ENCODE data around the gene NCKAP1.

Gene NCKAP1

GRCh38 chr2:182954789-182955188 lies 83.5 kb downstream of the NCKAP1 start:
- Histone ChIP-seq H3K27ac (ENCODE audit: low read length) (no peak overlapping the region), H3K79me2 (ENCODE audit: insufficient read depth, low read length) (no peaks in the 10 kb centered on the region), H2AFZ (ENCODE audit: low read depth, low read length) (no peak overlapping the region), H3K27me3 (ENCODE audit: insufficient read depth, low read length, poor library complexity) (no peaks in the 10 kb centered on the region), H3K9me3 (ENCODE audit: insufficient read depth, low read length, severe bottlenecking) (no peaks in the 10 kb centered on the region), H3K4me1 (ENCODE audit: insufficient read depth, low read length) (no peaks in the 10 kb centered on the region), H3K4me2 (ENCODE audit: insufficient read depth, low read length) (no peak overlapping the region), H4K20me1 (ENCODE audit: insufficient read depth, low read length) (no peaks in the 10 kb centered on the region), H3K4me3 (ENCODE audit: low read depth in 1 of 2, low read length in 2 of 2) (no peak overlapping the region), H3K36me3 (ENCODE audit: insufficient read depth, low read length) (no peaks in the 10 kb centered on the region), H3K9ac (ENCODE audit: low read depth, low read length) (no peak overlapping the region)
- TF ChIP-seq EZH2 (IDR thresholded peaks at IDR 0.05; ENCODE audit: borderline replicate concordance, low read depth, low read length, severe bottlenecking) = no peak
- no peak for TF ChIP-seq CTCF (IDR thresholded peaks at IDR 0.05; ENCODE audit: borderline replicate concordance, extremely low read depth, low read length, poor library complexity, severe bottlenecking)
- DNase-seq (no peak), ATAC-seq (ENCODE audit: insufficient read depth, low read depth) (no peak)

GRCh38 chr2:182952741-182953450 lies 85.4 kb downstream of the NCKAP1 start:
- no peak overlapping the region for H3K27ac ChIP-seq (ENCODE audit: low read length)
- no peak for ATAC-seq (ENCODE audit: insufficient read depth, low read depth)
- H3K4me3 ChIP-seq (ENCODE audit: low read depth in 1 of 2, low read length in 2 of 2) = no peak overlapping the region
- no peaks in the 10 kb centered on the region for H4K20me1 ChIP-seq (ENCODE audit: insufficient read depth, low read length)
- no peaks in the 10 kb centered on the region for H3K9me3 ChIP-seq (ENCODE audit: insufficient read depth, low read length, severe bottlenecking)
- H3K4me1 ChIP-seq (ENCODE audit: insufficient read depth, low read length) = no peaks in the 10 kb centered on the region
- no peak overlapping the region for H3K4me2 ChIP-seq (ENCODE audit: insufficient read depth, low read length)
- H3K79me2 ChIP-seq (ENCODE audit: insufficient read depth, low read length) = no peaks in the 10 kb centered on the region
- TF ChIP-seq EZH2 (IDR thresholded peaks at IDR 0.05; ENCODE audit: borderline replicate concordance, low read depth, low read length, severe bottlenecking) = no peak
- TF ChIP-seq CTCF (IDR thresholded peaks at IDR 0.05; ENCODE audit: borderline replicate concordance, extremely low read depth, low read length, poor library complexity, severe bottlenecking) = no peak
- H2AFZ ChIP-seq (ENCODE audit: low read depth, low read length) = no peak overlapping the region
- H3K27me3 ChIP-seq (ENCODE audit: insufficient read depth, low read length, poor library complexity) = no peaks in the 10 kb centered on the region
- no peaks in the 10 kb centered on the region for H3K36me3 ChIP-seq (ENCODE audit: insufficient read depth, low read length)
- DNase-seq = no peak
- H3K9ac ChIP-seq (ENCODE audit: low read depth, low read length) = no peak overlapping the region

GRCh38 chr2:182951948-182952663 lies 86.2 kb downstream of the NCKAP1 start:
- H4K20me1 ChIP-seq (ENCODE audit: insufficient read depth, low read length) = no peaks in the 10 kb centered on the region
- H3K9ac ChIP-seq (ENCODE audit: low read depth, low read length) = no peak overlapping the region
- H3K9me3 ChIP-seq (ENCODE audit: insufficient read depth, low read length, severe bottlenecking) = no peaks in the 10 kb centered on the region
- DNase-seq = no peak
- no peaks in the 10 kb centered on the region for H3K79me2 ChIP-seq (ENCODE audit: insufficient read depth, low read length)
- no peak for TF ChIP-seq CTCF (IDR thresholded peaks at IDR 0.05; ENCODE audit: borderline replicate concordance, extremely low read depth, low read length, poor library complexity, severe bottlenecking)
- no peak for TF ChIP-seq EZH2 (IDR thresholded peaks at IDR 0.05; ENCODE audit: borderline replicate concordance, low read depth, low read length, severe bottlenecking)
- H3K36me3 ChIP-seq (ENCODE audit: insufficient read depth, low read length) = no peaks in the 10 kb centered on the region
- no peaks in the 10 kb centered on the region for H3K4me1 ChIP-seq (ENCODE audit: insufficient read depth, low read length)
- H3K27ac ChIP-seq (ENCODE audit: low read length) = no peak overlapping the region
- no peak overlapping the region for H3K4me2 ChIP-seq (ENCODE audit: insufficient read depth, low read length)
- no peak overlapping the region for H2AFZ ChIP-seq (ENCODE audit: low read depth, low read length)
- no peak for ATAC-seq (ENCODE audit: insufficient read depth, low read depth)
- H3K27me3 ChIP-seq (ENCODE audit: insufficient read depth, low read length, poor library complexity) = no peaks in the 10 kb centered on the region
- no peak overlapping the region for H3K4me3 ChIP-seq (ENCODE audit: low read depth in 1 of 2, low read length in 2 of 2)
